HEK293 (cell line): ENCODE data around the gene DHRS3.

Experiments
- ZNF114 ChIP-seq: fragments of 450-650 bp; formaldehyde crosslinking; IDR thresholded peaks from 2 replicates; pipeline ENCODE4 v1.5.0; 2017; ENCODE audit warnings: missing biosample characterization, missing genetic modification characterization
- ZNF292 ChIP-seq: fragments of 450-650 bp; formaldehyde crosslinking; IDR thresholded peaks from 2 replicates; pipeline ENCODE4 v1.5.1; 2016; ENCODE audit warnings: low read depth, missing biosample characterization, missing genetic modification characterization, borderline replicate concordance
- ZNF670 ChIP-seq: fragments of 450-650 bp; formaldehyde crosslinking; IDR thresholded peaks from 2 replicates; pipeline ENCODE4 v1.5.1; 2016; ENCODE audit warnings: missing biosample characterization, missing genetic modification characterization, low read depth
- TF ChIP-seq, protein P1 (sequence below): fragments of 450-650 bp; formaldehyde crosslinking; IDR thresholded peaks from 2 replicates; pipeline ENCODE4 v1.5.1; 2016; ENCODE audit warnings: missing biosample characterization, missing genetic modification characterization
- TF ChIP-seq, protein P2 (sequence below): fragments of 450-650 bp; formaldehyde crosslinking; IDR thresholded peaks from 2 replicates; pipeline ENCODE4 v1.5.1; 2016; ENCODE audit warnings: missing biosample characterization, missing genetic modification characterization
- TF ChIP-seq, protein P3 (sequence below): fragments of 450-650 bp; formaldehyde crosslinking; IDR thresholded peaks from 2 replicates; pipeline ENCODE4 v1.5.1; 2016; ENCODE audit warnings: missing biosample characterization, missing genetic modification characterization

DNA sequence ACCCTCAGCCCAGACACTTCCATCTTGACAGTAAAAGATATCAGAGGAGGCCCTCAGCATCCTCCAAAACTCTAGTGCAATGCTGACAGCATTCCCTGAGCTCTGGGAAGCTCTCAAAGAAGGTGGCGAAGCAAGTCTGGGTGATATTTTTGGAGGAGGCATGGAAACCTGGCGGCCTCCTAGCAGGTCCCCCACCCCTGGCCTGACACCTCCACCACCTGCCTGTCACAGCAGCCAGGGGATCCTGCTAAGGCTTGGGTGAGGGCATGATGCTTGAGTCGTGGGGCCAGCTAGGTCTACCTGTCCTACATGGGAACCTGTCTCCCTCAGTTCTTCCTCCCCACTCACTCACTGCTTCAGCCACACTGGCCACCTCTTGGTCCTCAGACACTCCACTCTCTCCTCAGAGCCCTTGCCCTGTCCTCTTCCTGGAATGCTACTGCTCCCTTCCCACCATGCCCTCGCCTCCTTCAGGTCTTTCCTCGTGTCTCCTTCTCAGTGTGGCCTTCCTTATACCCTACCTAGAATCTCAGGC lies 8.5 kb downstream of the DHRS3 start:
- TF ChIP-seq, protein P1, sequence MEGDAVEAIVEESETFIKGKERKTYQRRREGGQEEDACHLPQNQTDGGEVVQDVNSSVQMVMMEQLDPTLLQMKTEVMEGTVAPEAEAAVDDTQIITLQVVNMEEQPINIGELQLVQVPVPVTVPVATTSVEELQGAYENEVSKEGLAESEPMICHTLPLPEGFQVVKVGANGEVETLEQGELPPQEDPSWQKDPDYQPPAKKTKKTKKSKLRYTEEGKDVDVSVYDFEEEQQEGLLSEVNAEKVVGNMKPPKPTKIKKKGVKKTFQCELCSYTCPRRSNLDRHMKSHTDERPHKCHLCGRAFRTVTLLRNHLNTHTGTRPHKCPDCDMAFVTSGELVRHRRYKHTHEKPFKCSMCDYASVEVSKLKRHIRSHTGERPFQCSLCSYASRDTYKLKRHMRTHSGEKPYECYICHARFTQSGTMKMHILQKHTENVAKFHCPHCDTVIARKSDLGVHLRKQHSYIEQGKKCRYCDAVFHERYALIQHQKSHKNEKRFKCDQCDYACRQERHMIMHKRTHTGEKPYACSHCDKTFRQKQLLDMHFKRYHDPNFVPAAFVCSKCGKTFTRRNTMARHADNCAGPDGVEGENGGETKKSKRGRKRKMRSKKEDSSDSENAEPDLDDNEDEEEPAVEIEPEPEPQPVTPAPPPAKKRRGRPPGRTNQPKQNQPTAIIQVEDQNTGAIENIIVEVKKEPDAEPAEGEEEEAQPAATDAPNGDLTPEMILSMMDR (tag by site-specific recombination), result no peak
- TF ChIP-seq, protein P2, sequence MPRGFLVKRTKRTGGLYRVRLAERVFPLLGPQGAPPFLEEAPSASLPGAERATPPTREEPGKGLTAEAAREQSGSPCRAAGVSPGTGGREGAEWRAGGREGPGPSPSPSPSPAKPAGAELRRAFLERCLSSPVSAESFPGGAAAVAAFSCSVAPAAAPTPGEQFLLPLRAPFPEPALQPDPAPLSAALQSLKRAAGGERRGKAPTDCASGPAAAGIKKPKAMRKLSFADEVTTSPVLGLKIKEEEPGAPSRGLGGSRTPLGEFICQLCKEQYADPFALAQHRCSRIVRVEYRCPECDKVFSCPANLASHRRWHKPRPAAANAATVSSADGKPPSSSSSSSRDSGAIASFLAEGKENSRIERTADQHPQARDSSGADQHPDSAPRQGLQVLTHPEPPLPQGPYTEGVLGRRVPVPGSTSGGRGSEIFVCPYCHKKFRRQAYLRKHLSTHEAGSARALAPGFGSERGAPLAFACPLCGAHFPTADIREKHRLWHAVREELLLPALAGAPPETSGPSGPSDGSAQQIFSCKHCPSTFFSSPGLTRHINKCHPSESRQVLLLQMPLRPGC (tag by site-specific recombination), result no peak
- TF ChIP-seq ZNF114 (tag by site-specific recombination), result no peak
- TF ChIP-seq, protein P3, sequence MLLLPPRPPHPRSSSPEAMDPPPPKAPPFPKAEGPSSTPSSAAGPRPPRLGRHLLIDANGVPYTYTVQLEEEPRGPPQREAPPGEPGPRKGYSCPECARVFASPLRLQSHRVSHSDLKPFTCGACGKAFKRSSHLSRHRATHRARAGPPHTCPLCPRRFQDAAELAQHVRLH (tag by site-specific recombination), result no peak
- TF ChIP-seq ZNF670 (tag by site-specific recombination), result no peak
- no peak for TF ChIP-seq ZNF292 (tag by site-specific recombination)
